Measurements from ENCODE around the gene REEP1.
"Not testable (repeated sequence)": the region's sequence is repeated elsewhere in the genome, so short reads cannot be mapped to it uniquely, and the experiment has no call there.

Gene REEP1

DNA sequence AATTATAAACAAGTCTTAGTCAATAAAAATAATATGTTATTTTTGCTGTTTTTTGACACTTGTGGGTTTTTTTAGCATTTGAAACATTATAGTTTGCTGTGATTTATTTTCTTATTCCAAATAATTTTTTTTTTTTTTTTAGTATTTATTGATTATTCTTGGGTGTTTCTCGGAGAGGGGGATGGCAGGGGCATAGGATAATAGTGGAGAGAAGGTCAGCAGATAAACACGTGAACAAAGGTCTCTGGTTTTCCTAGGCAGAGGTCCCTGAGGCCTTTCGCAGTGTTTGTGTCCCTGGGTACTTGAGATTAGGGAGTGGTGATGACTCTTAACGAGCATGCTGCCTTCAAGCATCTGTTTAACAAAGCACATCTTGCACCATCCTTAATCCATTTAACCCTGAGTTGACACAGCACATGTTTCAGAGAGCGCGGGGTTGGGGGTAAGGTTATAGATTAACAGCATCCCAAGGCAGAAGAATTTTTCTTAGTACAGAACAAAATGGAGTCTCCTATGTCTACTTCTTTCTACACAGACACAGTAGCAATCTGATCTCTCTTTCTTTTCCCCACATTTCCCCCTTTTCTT lies 8.5 kb upstream of the REEP1 start:
- not testable (repeated sequence) for DNase-seq (ENCODE audit: low read depth)

DNA sequence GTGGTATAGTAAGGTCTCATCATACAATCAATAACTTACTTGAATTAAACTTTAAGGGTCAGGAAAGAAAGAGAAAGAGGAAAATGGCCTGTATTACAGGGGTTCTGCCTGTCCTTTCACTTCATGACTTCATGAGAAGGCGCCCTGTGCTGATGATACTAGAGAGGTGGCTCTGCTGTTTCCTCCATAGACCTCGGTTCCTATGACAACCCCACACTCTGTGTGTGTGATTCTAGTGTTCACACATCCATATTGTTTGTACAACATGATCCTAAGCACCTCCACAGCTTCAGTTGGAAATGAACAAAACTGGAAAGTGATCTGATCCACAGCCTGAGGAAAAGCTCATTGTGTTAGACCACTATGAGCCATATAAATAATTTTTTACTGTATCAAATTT lies 7.0 kb upstream of the REEP1 start:
- no peak for DNase-seq (ENCODE audit: low read depth)

- no peak for DNase-seq (ENCODE audit: low read depth)
These were observed 5.1 kb upstream of the REEP1 start for GRCh38 chr2:86342488-86342887.

DNA sequence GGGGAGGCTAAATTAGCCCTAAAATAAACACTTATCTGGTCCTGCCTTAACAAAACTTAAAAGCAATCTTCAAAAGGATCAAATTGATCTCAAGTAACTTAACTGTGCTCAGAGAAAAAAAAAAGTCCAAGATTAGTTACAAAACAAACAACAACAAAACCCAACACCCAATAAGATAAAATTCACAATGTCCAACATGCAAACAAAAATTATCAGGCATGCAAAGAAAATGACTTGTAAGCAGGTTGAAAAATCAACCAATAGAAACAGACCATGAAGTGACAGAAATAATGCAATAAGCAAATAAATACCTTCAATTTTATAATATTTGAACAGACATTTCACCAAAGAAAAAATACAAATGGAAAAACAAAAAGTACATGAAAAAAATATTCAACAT lies 4.0 kb upstream of the REEP1 start:
- no peak for DNase-seq (ENCODE audit: low read depth)

DNA sequence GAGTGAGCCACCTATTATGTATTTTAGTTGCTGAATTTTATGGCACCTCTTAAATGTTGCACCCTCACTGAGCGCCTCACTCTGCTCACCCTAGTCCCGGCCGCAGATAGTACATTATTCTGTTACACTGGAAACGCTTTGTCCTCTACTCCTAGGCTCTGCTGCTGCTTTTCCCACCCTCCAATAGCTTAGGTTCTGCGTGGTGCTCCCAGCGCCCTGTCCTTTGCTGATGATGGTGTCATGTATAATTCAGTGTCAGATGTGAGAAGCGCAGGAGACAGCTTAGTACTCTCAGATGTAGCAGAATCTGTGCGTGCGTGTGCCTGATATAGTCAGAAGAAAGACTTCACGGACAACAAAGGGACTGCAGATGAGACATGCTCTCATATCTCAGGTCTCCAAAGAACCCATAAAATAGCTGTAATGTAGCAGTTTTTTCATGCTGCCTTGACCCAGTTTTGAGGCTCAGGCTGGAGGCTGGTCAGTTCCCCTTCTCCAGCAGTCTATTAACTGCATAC lies 1.4 kb upstream of the REEP1 start:
- no peak for DNase-seq (ENCODE audit: low read depth)

DNA sequence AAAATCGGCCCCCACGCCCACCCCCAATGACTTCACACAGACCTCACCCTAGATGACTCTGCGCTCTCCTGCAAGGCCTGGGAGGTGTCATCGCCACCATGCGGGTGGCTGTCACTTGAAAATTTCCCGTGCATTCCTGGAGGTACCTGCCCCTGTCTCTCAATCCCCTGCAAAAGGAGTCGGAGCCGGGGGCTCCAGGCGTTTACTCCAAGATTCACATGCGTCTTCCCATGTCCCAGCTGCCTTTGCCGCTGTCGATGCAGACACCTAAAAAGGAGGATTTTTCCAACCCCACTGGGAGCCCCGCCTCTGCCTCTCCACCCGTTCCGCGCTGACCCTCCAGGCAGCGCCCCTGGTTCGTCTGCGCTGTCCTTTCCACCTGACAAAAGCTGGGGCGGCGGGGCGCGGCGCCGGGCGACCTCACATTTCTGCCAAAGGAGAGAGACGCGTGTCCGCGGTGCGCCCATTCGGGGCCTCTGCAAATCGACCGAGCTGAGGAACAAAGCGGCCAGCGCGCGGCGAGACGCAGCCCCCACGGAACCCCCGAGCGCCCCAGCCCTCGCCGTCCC lies 667 bp downstream of the REEP1 start:
- DNase-seq (ENCODE audit: low read depth): no peak

GRCh38 chr2:86335865-86336674 lies 1.4 kb downstream of the REEP1 start:
- DNase-seq (ENCODE audit: low read depth): no peak

GRCh38 chr2:86333378-86333777 lies 4.0 kb downstream of the REEP1 start:
- DNase-seq (ENCODE audit: low read depth): no peak

GRCh38 chr2:86332654-86333053 lies 4.8 kb downstream of the REEP1 start:
- no peak for DNase-seq (ENCODE audit: low read depth)

DNA sequence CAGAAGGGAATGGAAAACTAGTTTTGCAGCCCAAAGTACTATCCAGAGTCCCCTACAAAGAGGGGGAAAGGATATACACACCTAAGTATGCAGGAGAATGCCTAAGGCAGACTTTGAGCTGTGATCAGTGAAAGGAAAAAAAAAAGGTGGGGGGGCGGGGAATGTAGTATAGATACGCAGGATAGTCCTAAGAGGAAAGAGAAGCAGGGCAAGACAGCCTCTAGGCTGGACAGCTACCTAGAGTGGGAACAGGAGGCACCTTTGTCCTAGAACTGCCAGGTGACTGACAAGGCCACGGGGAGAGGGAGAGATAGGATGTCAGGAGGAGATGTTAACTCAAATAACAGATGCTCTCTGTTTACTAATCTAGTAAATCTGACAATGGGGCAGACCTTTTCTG lies 6.0 kb downstream of the REEP1 start:
- no peak for DNase-seq (ENCODE audit: low read depth)

DNA sequence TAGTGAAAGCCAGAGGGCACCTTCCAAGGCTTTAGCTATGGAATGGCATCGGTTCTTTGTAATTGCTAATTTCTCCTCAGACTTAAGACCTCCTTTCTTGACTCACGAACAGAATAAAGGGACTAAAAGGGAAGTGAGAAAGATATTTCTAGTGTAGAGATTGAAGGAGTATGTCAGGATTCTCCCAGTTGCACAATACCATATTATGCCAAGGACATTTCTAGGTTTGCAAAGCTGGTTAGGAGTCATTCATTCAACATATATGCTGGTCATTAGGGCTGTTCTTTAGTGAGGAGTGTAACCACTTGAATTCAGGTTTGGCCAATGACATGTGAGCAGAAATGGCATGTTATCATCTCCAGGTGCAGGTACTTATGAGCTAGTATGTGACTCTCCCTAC lies 7.4 kb downstream of the REEP1 start:
- DNase-seq (ENCODE audit: low read depth): no peak

- DNase-seq (ENCODE audit: low read depth): no peak
These were observed 14.0 kb downstream of the REEP1 start for GRCh38 chr2:86323273-86324021.

DNA sequence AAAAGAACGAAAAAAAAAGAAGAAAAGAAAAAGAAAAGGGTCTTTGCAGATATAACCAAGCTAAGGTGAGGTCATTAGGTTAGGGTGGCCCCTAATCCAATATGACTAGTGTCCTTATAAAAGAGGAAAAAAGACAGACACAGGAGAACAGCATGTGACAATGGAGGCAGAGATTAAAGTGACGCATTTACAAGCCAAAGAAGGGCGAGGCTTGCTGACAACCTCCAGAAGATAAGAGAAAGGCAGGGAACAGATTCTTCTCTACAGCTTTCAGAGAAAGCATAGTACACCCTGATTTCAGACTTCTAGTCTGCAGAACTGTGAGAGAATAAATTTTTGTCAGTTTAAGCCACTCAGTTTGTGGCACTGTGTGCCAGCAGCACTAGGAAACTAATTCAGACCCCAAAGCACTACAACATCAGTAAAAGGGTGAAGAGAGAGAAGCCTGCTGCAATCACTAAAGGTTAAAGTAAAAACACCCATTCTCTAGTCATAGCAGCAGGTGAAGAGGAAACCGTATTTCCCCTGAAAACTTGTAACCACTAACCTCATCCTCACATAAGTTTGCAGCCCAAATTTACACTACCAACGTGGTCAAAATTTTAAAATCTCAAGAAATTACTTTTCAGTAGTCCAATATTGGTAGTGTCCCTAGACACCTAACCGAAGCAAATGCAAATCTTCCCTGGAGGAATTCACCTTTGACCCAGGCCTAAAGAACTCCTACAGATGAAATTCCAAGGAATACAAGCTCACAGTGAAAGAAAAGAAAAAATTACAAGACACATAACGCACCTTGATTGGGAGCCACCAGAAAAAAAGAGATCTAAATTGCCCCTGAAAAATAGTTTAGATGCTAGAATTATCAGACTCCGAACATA lies 17.5 kb downstream of the REEP1 start:
- DNase-seq (ENCODE audit: low read depth): no peak

GRCh38 chr2:86315084-86315483 lies 22.3 kb downstream of the REEP1 start:
- DNase-seq (ENCODE audit: low read depth): no peak

GRCh38 chr2:86314125-86314524 lies 23.3 kb downstream of the REEP1 start:
- no peak for DNase-seq (ENCODE audit: low read depth)

- DNase-seq (ENCODE audit: low read depth): no peak
These were observed 24.1 kb downstream of the REEP1 start for GRCh38 chr2:86313341-86313740.

DNA sequence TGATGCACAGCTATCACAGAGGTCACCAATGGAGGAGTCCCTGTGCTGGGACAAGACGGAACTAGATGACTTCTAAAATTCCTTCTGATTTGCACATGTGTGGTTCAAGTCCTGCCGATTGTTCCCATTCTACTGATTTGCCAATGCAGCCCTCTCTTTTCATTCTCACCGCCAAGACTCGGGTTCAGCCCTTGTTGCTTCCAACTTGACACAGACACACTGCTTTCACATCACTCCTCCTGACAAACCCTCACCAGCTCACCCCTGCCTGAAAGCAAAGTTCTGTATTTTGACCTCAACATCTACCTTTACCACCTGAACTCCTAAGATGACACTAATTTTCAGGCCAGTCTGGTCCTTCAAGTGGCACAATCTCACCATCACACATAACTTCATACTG lies 25.5 kb downstream of the REEP1 start:
- no peak for DNase-seq (ENCODE audit: low read depth)

- DNase-seq (ENCODE audit: low read depth): no peak
These were observed 27.5 kb downstream of the REEP1 start for GRCh38 chr2:86309966-86310365.

- DNase-seq (ENCODE audit: low read depth): no peak
These were observed 28.3 kb downstream of the REEP1 start for GRCh38 chr2:86308984-86309695.

DNA sequence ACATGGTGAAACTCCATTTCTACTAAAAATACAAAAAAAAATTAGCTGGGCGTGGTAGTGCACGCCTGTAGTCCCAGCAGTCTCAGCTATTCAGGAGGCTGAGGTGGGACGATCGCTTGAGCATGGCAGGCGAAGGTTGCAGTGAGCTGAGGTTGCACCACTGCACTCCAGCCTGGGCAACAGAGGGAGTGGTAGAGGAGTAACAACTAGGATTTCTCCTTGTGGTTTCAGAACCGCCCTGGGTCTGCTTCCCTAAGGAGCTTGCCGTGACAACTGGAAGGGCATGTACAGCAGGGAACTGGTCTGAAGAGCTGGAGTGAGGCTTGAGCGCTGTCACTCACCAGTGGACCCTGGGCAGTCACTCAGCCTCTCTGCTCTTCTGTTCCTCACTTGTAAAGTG lies 29.1 kb downstream of the REEP1 start:
- DNase-seq (ENCODE audit: low read depth): no peak

GRCh38 chr2:86307431-86307830 lies 30.0 kb downstream of the REEP1 start:
- no peak for DNase-seq (ENCODE audit: low read depth)
